ENCODE results near the gene LRPPRC.

GRCh38 chr2:43880952-43881351, 114.8 kb downstream of the LRPPRC start:
- TF ChIP-seq CTCF (conservative IDR thresholded peaks at IDR 0.05 in 1 of 2, IDR thresholded peaks at IDR 0.05 in 1 of 2; ENCODE audit: low read depth in 1 of 2, low read length in 2 of 2) (no peak), EZH2 (IDR thresholded peaks at IDR 0.05; ENCODE audit: low read length, missing control alignments) (no peak)
